ENCODE data around the gene KLK15. TPM values are rescaled to one million over a fixed set of nuclear protein-coding genes. Genes with fewer than 3 reads are reported as not detected.

KLK15 gene
- total and polyA plus RNA-seq, 10 of the 15 experiments (the other 5 are each of a cell fraction or from before 2014, with no cell fraction given), result 0.04 to 0.08 TPM; not detected in 8

GRCh38 chr19:50859849-50860248 is 26.5 kb upstream of the KLK15 start:
- peaks cover 3% of the 10 kb centered on the region; the same call in 1 of the 3 replicates for H3K9me3 ChIP-seq (replicated peaks; ENCODE audit: control insufficient read depth, insufficient read depth, low read length)
- SMC1A ChIA-PET (ENCODE audit: uncharacterized antibody, unreplicated experiment), result no interaction called here
- no peak overlapping the region for H2AFZ ChIP-seq (ENCODE audit: control insufficient read depth, low read depth, low read length)
- no peak overlapping the region for H3K27ac ChIP-seq (ENCODE audit: control insufficient read depth, insufficient read depth)
- POLR2A ChIA-PET, result no interaction called here
- DNase-seq (ENCODE audit: low read depth, low spot score) (no peak), ATAC-seq (no peak), FAIRE-seq (no peak)
- H3K4me2 ChIP-seq (ENCODE audit: control insufficient read depth, insufficient read depth), result no peak overlapping the region
- no peak overlapping the region for H3K4me3 ChIP-seq
- WGBS (ENCODE audit: insufficient coverage, insufficient replicate concordance, low lambda C conversion rate, missing lambda C conversion rate), result 39% methylated on average over 4 of the region's 4 CpGs
- H4K20me1 ChIP-seq (ENCODE audit: control insufficient read depth, insufficient read depth), result no peaks in the 10 kb centered on the region
- no peaks in the 10 kb centered on the region for H3K79me2 ChIP-seq (ENCODE audit: control insufficient read depth, insufficient read depth, low read length)
- no peaks in the 10 kb centered on the region; a peak in 3 of 4 replicates for H3K27me3 ChIP-seq (replicated peaks in 1 of 2; ENCODE audit: control insufficient read depth in 2 of 2, insufficient read depth in 2 of 2, low read length in 1 of 2)
- intact Hi-C loops (cut with micrococcal nuclease; ENCODE audit: unreplicated experiment), result no loop called here
- 0 out of 2 replicates have a peak, but pooled peaks cover 3% of the 10 kb centered on the region for H3K4me1 ChIP-seq (ENCODE audit: control insufficient read depth, insufficient read depth, low read length)
- no peak overlapping the region for H3K9ac ChIP-seq (ENCODE audit: control insufficient read depth, insufficient read depth, low read length)
- no TSS peak for BruUV-seq (replicated peaks)
- no peaks in the 10 kb centered on the region for H3K36me3 ChIP-seq (ENCODE audit: control insufficient read depth in 2 of 2, insufficient read depth in 2 of 2, low read length in 1 of 2)
- CTCF ChIA-PET, result interaction anchor here (0.5 kb wide), 1 partner anchor 81 kb away, joined by 4 read pairs; no protein-coding TSS in a partner anchor
- TF ChIP-seq EED (IDR thresholded peaks at IDR 0.05; ENCODE audit: low read depth) (no peak), CREM (IDR thresholded peaks at IDR 0.05; ENCODE audit: low read depth) (no peak), SMAD5 (IDR thresholded peaks at IDR 0.05; ENCODE audit: low read depth) (no peak), BCL3 (IDR thresholded peaks at IDR 0.05; ENCODE audit: borderline replicate concordance, insufficient read depth, low read depth, low read length, poor library complexity, severe bottlenecking) (no peak), PBX3 (IDR thresholded peaks at IDR 0.05; ENCODE audit: insufficient replicate concordance, low read depth, low read length) (no peak), FOXK2 (IDR thresholded peaks at IDR 0.05) (no peak), POLR2AphosphoS5 (IDR thresholded peaks at IDR 0.05; ENCODE audit: low read length) (no peak)
- TF ChIP-seq, protein P1, sequence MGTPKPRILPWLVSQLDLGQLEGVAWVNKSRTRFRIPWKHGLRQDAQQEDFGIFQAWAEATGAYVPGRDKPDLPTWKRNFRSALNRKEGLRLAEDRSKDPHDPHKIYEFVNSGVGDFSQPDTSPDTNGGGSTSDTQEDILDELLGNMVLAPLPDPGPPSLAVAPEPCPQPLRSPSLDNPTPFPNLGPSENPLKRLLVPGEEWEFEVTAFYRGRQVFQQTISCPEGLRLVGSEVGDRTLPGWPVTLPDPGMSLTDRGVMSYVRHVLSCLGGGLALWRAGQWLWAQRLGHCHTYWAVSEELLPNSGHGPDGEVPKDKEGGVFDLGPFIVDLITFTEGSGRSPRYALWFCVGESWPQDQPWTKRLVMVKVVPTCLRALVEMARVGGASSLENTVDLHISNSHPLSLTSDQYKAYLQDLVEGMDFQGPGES (IDR thresholded peaks at IDR 0.05), result no peak
- RAD21 ChIA-PET (ENCODE audit: unreplicated experiment), result no interaction called here
- in situ Hi-C loops (cut with MboI), result no loop called here
